ENCODE measurements around the gene PRX. TPM values are rescaled to one million over a fixed set of nuclear protein-coding genes. Genes with fewer than 3 reads are reported as not detected.
A peak's percentile ranks its signal among the peaks of the same experiment; 100 is the strongest.
"Not testable (repeated sequence)": the region's sequence is repeated elsewhere in the genome, so short reads cannot be mapped to it uniquely, and the experiment has no call there.

The PRX gene
- total RNA-seq, 1 donor from 2014 or later, result 2.8 TPM

DNA sequence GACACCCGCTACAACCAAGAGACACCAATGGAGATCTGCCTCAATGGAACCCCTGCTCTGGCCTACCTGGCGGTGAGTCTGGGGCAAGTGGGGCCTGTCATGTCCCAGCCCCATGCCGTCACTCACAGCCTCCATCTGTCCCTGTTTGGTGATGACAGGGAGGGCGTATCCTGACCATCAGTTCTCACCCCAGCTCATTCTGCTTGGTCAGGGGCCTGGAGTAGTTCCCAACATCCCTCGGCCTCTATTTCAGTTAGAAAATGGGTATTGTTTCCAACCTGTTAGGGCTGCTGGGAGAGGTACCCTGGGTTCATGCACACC lies 41.4 kb downstream of the PRX start:
- Mint-ChIP-seq H3K4me1 (peaks cover 5% of the 10 kb centered on the region), H3K27me3 (ENCODE audit: low read depth) (no peaks in the 10 kb centered on the region), H3K36me3 (ENCODE audit: low read depth) (peaks cover 11% of the 10 kb centered on the region), H3K9me3 (no peaks in the 10 kb centered on the region), H3K27ac (ENCODE audit: unreplicated experiment) (no peak overlapping the region), H3K4me3 (no peak overlapping the region)
- DNase-seq (ENCODE audit: low read depth, low spot score), result no peak
- TF ChIP-seq CTCF (conservative IDR thresholded peaks at IDR 0.05), result no peak

DNA sequence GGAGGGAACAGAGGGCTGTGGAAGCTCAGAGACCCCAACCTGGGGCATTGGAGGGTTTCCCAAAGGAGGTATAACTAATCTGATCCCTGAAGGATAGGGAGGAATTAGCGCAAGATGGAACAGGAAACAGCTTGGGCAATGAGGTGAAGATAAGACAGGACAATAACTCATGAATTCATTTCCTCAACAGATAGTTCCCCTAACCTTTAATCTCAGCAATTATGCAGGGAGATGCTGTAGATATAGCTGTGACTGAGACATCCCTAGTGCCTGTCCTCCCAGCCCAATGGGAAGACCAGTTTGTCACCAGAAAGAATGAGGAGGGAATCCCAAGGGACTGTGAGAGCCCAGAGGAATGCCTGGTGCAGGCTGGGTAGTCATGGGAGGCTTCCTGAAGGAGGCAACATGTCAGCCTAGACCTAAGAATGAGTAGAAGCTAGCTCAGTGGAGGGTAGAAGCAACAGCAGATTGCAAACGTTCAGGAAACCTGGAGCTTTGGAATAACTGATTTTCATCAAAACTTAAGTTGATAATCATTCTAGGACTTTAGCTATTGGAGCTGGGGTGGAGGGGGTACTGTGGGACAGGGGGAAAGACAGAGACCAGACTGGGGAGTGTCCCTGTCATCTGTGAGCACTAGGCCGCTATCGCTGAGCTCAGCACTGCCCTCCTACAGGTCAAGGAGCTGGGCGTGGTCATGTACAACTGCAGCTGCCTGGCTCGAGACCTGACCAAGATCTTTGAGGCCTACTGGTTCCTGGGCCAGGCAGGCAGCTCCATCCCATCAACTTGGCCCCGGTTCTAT lies 42.0 kb downstream of the PRX start:
- DNase-seq (ENCODE audit: low read depth, low spot score), result no peak
- H3K27me3 Mint-ChIP-seq (ENCODE audit: low read depth), result no peaks in the 10 kb centered on the region
- no peak for TF ChIP-seq CTCF (conservative IDR thresholded peaks at IDR 0.05)
- peaks cover 7% of the 10 kb centered on the region for H3K4me1 Mint-ChIP-seq
- no peak overlapping the region for H3K27ac Mint-ChIP-seq (ENCODE audit: unreplicated experiment)
- no peak overlapping the region for H3K4me3 Mint-ChIP-seq
- peaks cover 11% of the 10 kb centered on the region for H3K36me3 Mint-ChIP-seq (ENCODE audit: low read depth)
- H3K9me3 Mint-ChIP-seq, result no peaks in the 10 kb centered on the region

GRCh38 chr19:40370253-40370652 lies 42.9 kb downstream of the PRX start:
- H3K27me3 Mint-ChIP-seq (ENCODE audit: low read depth); DNase-seq (ENCODE audit: low read depth, low spot score); H3K27ac Mint-ChIP-seq (ENCODE audit: unreplicated experiment); H3K36me3 Mint-ChIP-seq (ENCODE audit: low read depth); H3K4me3 Mint-ChIP-seq; H3K9me3 Mint-ChIP-seq: not testable (repeated sequence)
- H3K4me1 Mint-ChIP-seq, result peaks cover 11% of the 10 kb centered on the region

- H3K27me3 Mint-ChIP-seq (ENCODE audit: low read depth), result no peaks in the 10 kb centered on the region
- H3K4me3 Mint-ChIP-seq, result no peak overlapping the region
- H3K36me3 Mint-ChIP-seq (ENCODE audit: low read depth), result peaks cover 9% of the 10 kb centered on the region
- no peak overlapping the region for H3K27ac Mint-ChIP-seq (ENCODE audit: unreplicated experiment)
- H3K4me1 Mint-ChIP-seq, result peaks cover 15% of the 10 kb centered on the region
- no peak for TF ChIP-seq CTCF (conservative IDR thresholded peaks at IDR 0.05)
- no peak for DNase-seq (ENCODE audit: low read depth, low spot score)
- H3K9me3 Mint-ChIP-seq, result no peaks in the 10 kb centered on the region
Measured at GRCh38 chr19:40369797-40370196, 43.4 kb downstream of the PRX start.

DNA sequence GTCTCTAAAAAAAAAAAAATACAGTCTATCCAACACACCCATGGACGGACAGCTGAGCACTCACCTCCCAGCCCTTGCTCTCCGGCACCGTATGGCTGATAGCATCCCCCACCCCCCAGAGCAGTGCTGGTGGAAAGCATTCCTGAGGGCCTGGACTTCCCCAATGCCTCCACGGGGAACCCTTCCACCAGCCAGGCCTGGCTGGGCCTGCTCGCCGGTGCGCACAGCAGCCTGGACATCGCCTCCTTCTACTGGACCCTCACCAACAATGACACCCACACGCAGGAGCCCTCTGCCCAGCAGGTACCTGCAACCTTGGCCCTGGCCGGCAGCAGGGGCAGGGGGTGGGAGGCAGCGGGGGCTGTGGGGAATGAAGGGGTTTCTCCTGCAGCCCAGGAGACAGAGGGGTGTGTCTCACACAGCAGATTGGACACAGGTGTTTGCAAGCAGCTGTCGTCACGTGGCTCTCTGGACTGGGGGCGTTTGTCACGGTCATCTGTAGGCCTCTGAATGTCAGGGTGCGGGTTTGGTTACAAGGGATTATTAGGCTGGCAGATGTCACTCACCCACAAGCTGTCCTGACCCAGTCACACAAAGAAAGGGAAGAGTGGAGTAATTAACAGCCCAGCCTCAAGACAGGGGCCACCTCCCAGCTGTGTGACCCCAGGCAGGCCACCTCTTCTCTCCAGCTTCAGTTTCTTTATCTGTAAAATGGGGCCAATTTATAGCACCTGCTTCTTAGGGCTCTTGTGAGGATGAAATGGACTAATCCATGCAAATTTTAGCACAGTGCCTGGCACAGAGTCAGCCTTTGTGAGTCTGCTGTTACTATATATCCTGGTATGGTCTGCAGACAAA lies 45.4 kb downstream of the PRX start:
- H3K4me3 Mint-ChIP-seq, result peak overlapping the region; percentile 12

More for the DNA sequence above, 45.4 kb downstream of the PRX start:
- Mint-ChIP-seq H3K27me3 (ENCODE audit: low read depth) (no peaks in the 10 kb centered on the region), H3K27ac (ENCODE audit: unreplicated experiment) (no peak overlapping the region), H3K36me3 (ENCODE audit: low read depth) (peaks cover 4% of the 10 kb centered on the region), H3K4me1 (peaks cover 15% of the 10 kb centered on the region), H3K9me3 (no peaks in the 10 kb centered on the region)
- no peak for TF ChIP-seq CTCF (conservative IDR thresholded peaks at IDR 0.05)
- DNase-seq (ENCODE audit: low read depth, low spot score), result no peak
